Ovary (tissue), 9 donors: ENCODE measurements around the gene EIF1B. TPM values are rescaled to one million over a fixed set of nuclear protein-coding genes. Genes with fewer than 3 reads are reported as not detected.

Experiments
- DNase-seq, 5 donors: peaks; one replicate each; pipeline ENCODE4 v3.0.0-alpha.2; 2019 to 2020
- H3K27ac ChIP-seq, 2 donors: fragments of 200-600 bp; one replicate each; pipeline versions ENCODE4 v1.5.1 to v1.8.0; 2019 to 2022
- H3K27me3 ChIP-seq: fragments of 200-600 bp; one replicate; pipeline ENCODE4 v1.8.0; 2022
- H3K36me3 ChIP-seq: fragments of 200-600 bp; sonication (generic); one replicate; pipeline ENCODE4 v1.5.1; 2019
- H3K4me1 ChIP-seq: one replicate; pipeline ENCODE4 v1.8.1; 2013; ENCODE audit warnings: mild to moderate bottlenecking, moderate library complexity; ENCODE audit not compliant: insufficient read depth
- H3K4me3 ChIP-seq: fragments of 200-600 bp; sonication (generic); one replicate; pipeline ENCODE4 v1.5.1; 2017
- H3K9me3 ChIP-seq, 2 donors: fragments of 200-600 bp in 1 of 2; sonication (generic) in 1 of 2; one replicate each; pipeline versions ENCODE4 v1.5.1 to v1.8.1; 2013 to 2019; ENCODE audit warnings: mild to moderate bottlenecking in 1 of 2, moderate library complexity in 1 of 2
- CTCF ChIP-seq, 3 donors: fragments of 450-650 bp in 2 of 3; fragments of 200-600 bp in 1 of 3; IDR thresholded peaks; one replicate each; pipeline versions ENCODE4 v1.5.1 to v1.8.0; 2016 to 2022; ENCODE audit warnings: antibody characterized with exemption in 3 of 3, mild to moderate bottlenecking in 1 of 3
- EP300 ChIP-seq: sonication (generic); formaldehyde crosslinking; IDR thresholded peaks from one replicate; pipeline ENCODE4 v1.6.1; 2017; ENCODE audit warnings: antibody characterized with exemption
- POLR2A ChIP-seq: fragments of 450-650 bp; IDR thresholded peaks from one replicate; pipeline ENCODE4 v1.6.1; 2017; ENCODE audit warnings: antibody characterized with exemption, mild to moderate bottlenecking, moderate library complexity
- WGBS, 3 donors: extraction: QIAGEN DNeasy Blood & Tissue Kit in 1 of 3; methylation state at CpG; one replicate each; pipeline versions ENCODE4 v1.1.5 to v1.1.7; 2013 to 2017; 5-methylcytosine and 5-hydroxymethylcytosine counted together
- intact Hi-C, 4 donors: fragments of 100-400 bp; cut with DNase I; formaldehyde crosslinking; loops; one replicate each; pipeline versions ENCODE4 v1.11.0 to v1.15.1; 2022 to 2023
- polyA plus RNA-seq, 2 donors: library from polyadenylated mRNA; stranded (reverse); fragments of 200-250 nt in 1 of 2; fragments of 350-450 nt in 1 of 2; fragmentation: Illumina TruSeq in 1 of 2; extraction: RNeasy Lipid Tissue Mini Kit (QIAGEN cat#74804) in 1 of 2; gene quantifications; one replicate each; pipeline ENCODE4 v1.2.3, GENCODE V29; 2013 to 2014
- total RNA-seq, 7 donors: library from RNA; depleted of rRNA in 2 of 7; stranded (reverse); fragments of >200 nt in 2 of 7; fragmentation: NEBNext Ultra II Directional in 3 of 7; extraction: Animal tissue kit (Norgen Biotek cat#: 25700) in 3 of 7; gene quantifications; one replicate each; pipeline versions ENCODE4 v1.1.0 to v1.2.4, GENCODE V29; 2016 to 2023
- donor health status: DM: no; HTN: no; CAD: no; lungs with moderate emphysema.
- donor health status: DM: no; HTN: no; CAD: no.
- donor health status: Bipolar disorder and iron deficiency.
- donor health status: DM: yes; HTN: yes; CAD: no.
- donor health status: DM: no; HTN: no; CAD: no.
- donor health status: DM: yes; HTN: yes; CAD: no.

Gene EIF1B
- total and polyA plus RNA-seq, 9 donors = 30.4 to 156 (median 82.1) TPM

- intact Hi-C loops = loop anchor here in 1 of 4 donors (5.0 kb wide), 1 partner anchor 148 kb away; the partner anchor contains the start of gene RPL14
- H3K36me3 ChIP-seq = no peaks in the 10 kb centered on the region
- H3K27me3 ChIP-seq = no peaks in the 10 kb centered on the region
- H3K4me1 ChIP-seq = peaks cover 4% of the 10 kb centered on the region
- H3K4me3 ChIP-seq = peak overlapping the region; percentile 58
- no peak for TF ChIP-seq POLR2A
- no peak for DNase-seq
- no peaks in the 10 kb centered on the region for H3K9me3 ChIP-seq
- WGBS, 3 donors = 21 to 25% (median 24%) methylated on average over 20 of the region's 20 CpGs
- peak overlapping the region; percentile 4 to 94 for H3K27ac ChIP-seq
These were observed 636 bp upstream of the EIF1B start for GRCh38 chr3:40308725-40309417.

- peak overlapping the region; percentile 58 for H3K4me3 ChIP-seq
- 0 to 1% (median 0%) methylated on average over 48 to 49 of the region's 49 CpGs for WGBS, 3 donors
- no peaks in the 10 kb centered on the region for H3K27me3 ChIP-seq
- peak; percentile 69 to 88 (median 79) for DNase-seq
- intact Hi-C loops = loop anchor here in 2 of 4 donors (5.0 to 10.0 kb wide), 2 partner anchors 145 to 147 kb away; partner anchors contain the start of gene RPL14 (in 2 of the 2)
- peak overlapping the region; percentile 93 to 94 for H3K27ac ChIP-seq
- peaks cover 4% of the 10 kb centered on the region for H3K4me1 ChIP-seq
- no peaks in the 10 kb centered on the region for H3K9me3 ChIP-seq
- no peaks in the 10 kb centered on the region for H3K36me3 ChIP-seq
- TF ChIP-seq CTCF (IDR thresholded peaks at IDR 0.05) = no peak
- TF ChIP-seq EP300 = no peak
- TF ChIP-seq POLR2A = no peak
These were observed 603 bp downstream of the EIF1B start for GRCh38 chr3:40309925-40310695.

GRCh38 chr3:40310705-40311104 is 1.2 kb downstream of the EIF1B start:
- Histone ChIP-seq H3K9me3 (no peaks in the 10 kb centered on the region), H3K36me3 (no peaks in the 10 kb centered on the region), H3K27ac (peak overlapping the region in 1 of 2 donors; percentile 94), H3K27me3 (no peaks in the 10 kb centered on the region), H3K4me1 (peaks cover 4% of the 10 kb centered on the region), H3K4me3 (peak overlapping the region; percentile 58)
- WGBS, 3 donors = 1 to 2% (median 1%) methylated on average over 6 of the region's 6 CpGs
- intact Hi-C loops = loop anchor here in 1 of 4 donors (10.0 kb wide), 1 partner anchor 144 kb away; the partner anchor contains the start of gene RPL14
- DNase-seq = no peak
- TF ChIP-seq POLR2A (no peak), CTCF (IDR thresholded peaks at IDR 0.05) (no peak), EP300 (no peak)

GRCh38 chr3:40312661-40313226 is 3.2 kb downstream of the EIF1B start:
- intact Hi-C loops = loop anchor here in 1 of 4 donors (10.0 kb wide), 1 partner anchor 142 kb away; the partner anchor contains the start of gene RPL14
- no peaks in the 10 kb centered on the region for H3K9me3 ChIP-seq
- no peak overlapping the region for H3K27ac ChIP-seq
- peaks cover 4% of the 10 kb centered on the region for H3K4me1 ChIP-seq
- H3K36me3 ChIP-seq = no peaks in the 10 kb centered on the region
- no peak overlapping the region for H3K4me3 ChIP-seq
- H3K27me3 ChIP-seq = no peaks in the 10 kb centered on the region
- TF ChIP-seq CTCF (IDR thresholded peaks at IDR 0.05) (no peak), POLR2A (no peak), EP300 (no peak)
- 72 to 87% (median 77%) methylated on average over 2 of the region's 2 CpGs for whole genome bisulfite sequencing, 3 donors
- DNase-seq = no peak
